A673 (cell line): ENCODE measurements around the gene ERN2. TPM values are rescaled to one million over a fixed set of nuclear protein-coding genes. Genes with fewer than 3 reads are reported as not detected.
A peak's percentile ranks its signal among the peaks of the same experiment; 100 is the strongest.

Source experiments
- BruUV-seq: library from RNA; stranded (reverse); fragments of 400-500 nt; replicated peaks from 2 replicates; lab custom pipeline; 2021; lab: Mats Ljungman, UMichigan
- CTCF ChIA-PET: fragments of 300-600 bp; sonication (Branson Sonifier 250); formaldehyde crosslinking; loops from one replicate; lab custom pipeline; 2022; ENCODE audit warnings: antibody characterized with exemption; lab: Charles Lee
- POLR2A ChIA-PET: fragments of 300-600 bp; sonication (Branson Sonifier 250); formaldehyde crosslinking; loops from one replicate; lab custom pipeline; 2022; ENCODE audit warnings: antibody characterized with exemption; ENCODE audit not compliant: low non-redundant PET; lab: Charles Lee
- DNase-seq: peaks from one replicate; pipeline ENCODE4 v3.0.0-alpha.2; 2015; ENCODE audit warnings: low spot score
- H3K27ac ChIP-seq: fragments of 200-600 bp; sonication (generic); 2 replicates; pipeline ENCODE4 v1.5.1; 2016; ENCODE audit warnings: mixed run types, low read depth, mild to moderate bottlenecking, mixed read lengths, antibody characterized with exemption, low read length; ENCODE audit not compliant: poor library complexity, severe bottlenecking
- H3K27me3 ChIP-seq: fragments of 200-600 bp; sonication (generic); replicated peaks from 2 replicates; pipeline ENCODE4 v1.6.1; 2017; ENCODE audit warnings: mixed run types, low read depth, mild to moderate bottlenecking, mixed read lengths, antibody characterized with exemption, low read length; ENCODE audit not compliant: insufficient read depth, poor library complexity
- H3K36me3 ChIP-seq: fragments of 200-600 bp; sonication (generic); 2 replicates; pipeline ENCODE4 v1.6.1; 2016; ENCODE audit warnings: mixed run types, mild to moderate bottlenecking, mixed read lengths, antibody characterized with exemption, low read length; ENCODE audit not compliant: insufficient read depth, poor library complexity, severe bottlenecking
- H3K4me1 ChIP-seq: fragments of 200-600 bp; sonication (generic); 2 replicates; pipeline ENCODE4 v1.6.1; 2017; ENCODE audit warnings: mixed run types, mild to moderate bottlenecking, mixed read lengths, antibody characterized with exemption, low read length; ENCODE audit not compliant: insufficient read depth, poor library complexity, severe bottlenecking
- H3K4me3 ChIP-seq: fragments of 200-600 bp; sonication (generic); 2 replicates; pipeline ENCODE4 v1.5.1; 2016; ENCODE audit warnings: low read depth, mixed run types, mild to moderate bottlenecking, mixed read lengths, low read length; ENCODE audit not compliant: poor library complexity, severe bottlenecking
- H3K9me3 ChIP-seq: fragments of 200-600 bp; sonication (generic); 2 replicates; pipeline ENCODE4 v1.6.1; 2016; ENCODE audit warnings: mixed run types, low read depth, mild to moderate bottlenecking, mixed read lengths, antibody characterized with exemption, low read length; ENCODE audit not compliant: poor library complexity, severe bottlenecking
- EZH2 ChIP-seq: fragments of 200-600 bp; sonication (generic); IDR thresholded peaks from 2 replicates; pipeline ENCODE4 v1.6.1; 2017; ENCODE audit warnings: borderline replicate concordance, low read depth, mild to moderate bottlenecking, mixed read lengths, antibody characterized with exemption, low read length; ENCODE audit not compliant: poor library complexity, severe bottlenecking
- intact Hi-C: fragments of 100-400 bp; cut with micrococcal nuclease; formaldehyde crosslinking; loops from one replicate; pipeline ENCODE4 v1.10.0; 2022; ENCODE audit not compliant: unreplicated experiment
- total RNA-seq: library from RNA; stranded (reverse); gene quantifications from 2 replicates; pipeline ENCODE4 v1.2.3, GENCODE V29; 2021
- TF ChIP-seq, protein P1 (sequence below): fragments of 300-800, 200-600 bp; sonication (generic); conservative IDR thresholded peaks from 2 replicates; pipeline ENCODE4 v1.5.1; 2017; ENCODE audit warnings: low read depth, mild to moderate bottlenecking, antibody characterized with exemption, low read length, moderate library complexity, mixed read lengths

ERN2 gene
- total RNA-seq, 1 experiment from 2014 or later, result not detected

- H3K36me3 ChIP-seq, result peaks cover 35% of the 10 kb centered on the region
- no TSS peak for BruUV-seq
- ChIA-PET POLR2A (no interaction called here), CTCF (no interaction called here)
- intact Hi-C loops, result loop anchor here (2.0 kb wide), 1 partner anchor 38 kb away; the partner anchor contains the start of gene PLK1
- H3K4me1 ChIP-seq, result peaks cover 14% of the 10 kb centered on the region
- no peak for TF ChIP-seq EZH2
- TF ChIP-seq, protein P1, sequence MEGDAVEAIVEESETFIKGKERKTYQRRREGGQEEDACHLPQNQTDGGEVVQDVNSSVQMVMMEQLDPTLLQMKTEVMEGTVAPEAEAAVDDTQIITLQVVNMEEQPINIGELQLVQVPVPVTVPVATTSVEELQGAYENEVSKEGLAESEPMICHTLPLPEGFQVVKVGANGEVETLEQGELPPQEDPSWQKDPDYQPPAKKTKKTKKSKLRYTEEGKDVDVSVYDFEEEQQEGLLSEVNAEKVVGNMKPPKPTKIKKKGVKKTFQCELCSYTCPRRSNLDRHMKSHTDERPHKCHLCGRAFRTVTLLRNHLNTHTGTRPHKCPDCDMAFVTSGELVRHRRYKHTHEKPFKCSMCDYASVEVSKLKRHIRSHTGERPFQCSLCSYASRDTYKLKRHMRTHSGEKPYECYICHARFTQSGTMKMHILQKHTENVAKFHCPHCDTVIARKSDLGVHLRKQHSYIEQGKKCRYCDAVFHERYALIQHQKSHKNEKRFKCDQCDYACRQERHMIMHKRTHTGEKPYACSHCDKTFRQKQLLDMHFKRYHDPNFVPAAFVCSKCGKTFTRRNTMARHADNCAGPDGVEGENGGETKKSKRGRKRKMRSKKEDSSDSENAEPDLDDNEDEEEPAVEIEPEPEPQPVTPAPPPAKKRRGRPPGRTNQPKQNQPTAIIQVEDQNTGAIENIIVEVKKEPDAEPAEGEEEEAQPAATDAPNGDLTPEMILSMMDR, result no peak
- H3K27ac ChIP-seq, result peak within 1 kb of the TSS; percentile 87
- no peaks in the 10 kb centered on the region for H3K9me3 ChIP-seq
- DNase-seq, result peak; percentile 97
- peak within 1 kb of the TSS; percentile 99 for H3K4me3 ChIP-seq
- no peaks in the 10 kb centered on the region for H3K27me3 ChIP-seq
Observed at GRCh38 chr16:23640931-23641765, 71.9 kb downstream of the ERN2 start, which contains the start of the genes DCTN5 and PALB2. Gene DCTN5, plus strand, starts transcription at chr16:23641466. Its CDS starts 77 bp downstream, at chr16:23641543. Gene PALB2, minus strand, starts transcription at chr16:23641310. Its CDS starts 153 bp downstream, at chr16:23641157.

DNA sequence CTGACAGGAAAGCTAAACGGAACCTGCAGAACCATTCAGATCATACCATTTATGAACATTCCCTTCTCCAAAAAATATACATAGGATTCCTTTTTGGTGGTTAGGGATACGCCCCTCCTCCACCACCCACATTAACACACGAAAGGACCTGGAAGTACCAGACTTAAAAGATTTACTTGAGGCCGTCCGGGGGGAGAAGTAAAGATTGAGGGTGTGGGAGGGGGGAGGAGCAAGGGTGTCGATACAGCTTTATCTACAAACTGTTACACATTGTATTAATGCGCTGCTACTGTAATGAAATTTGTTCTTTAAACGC lies 72.4 kb downstream of the ERN2 start:
- ChIA-PET CTCF (no interaction called here), POLR2A (no interaction called here)
- no TSS peak for BruUV-seq
- intact Hi-C loops, result loop anchor here (2.0 kb wide), 1 partner anchor 38 kb away; the partner anchor contains the start of gene PLK1
- H3K4me1 ChIP-seq, result peaks cover 14% of the 10 kb centered on the region
- TF ChIP-seq EZH2, result no peak
- TF ChIP-seq, protein P1, result no peak
- H3K27me3 ChIP-seq, result no peaks in the 10 kb centered on the region
- peak overlapping the region; percentile 87 for H3K27ac ChIP-seq
- DNase-seq, result peak; percentile 35
- no peaks in the 10 kb centered on the region for H3K9me3 ChIP-seq
- peaks cover 35% of the 10 kb centered on the region for H3K36me3 ChIP-seq
- peak overlapping the region; percentile 99 for H3K4me3 ChIP-seq

Other genes starting within 250 kb of the ERN2 start
- gene GGA2, start 202.7 kb downstream of the ERN2 start, total RNA-seq, result 126 and 142 TPM in 2 replicates
- 32.7 and 38.9 TPM in 2 replicates for gene EARS2, start 155.9 kb downstream of the ERN2 start, total RNA-seq
- gene UBFD1, start 155.5 kb downstream of the ERN2 start, total RNA-seq, result 121 and 124 TPM in 2 replicates
- gene NDUFAB1, start 116.9 kb downstream of the ERN2 start, total RNA-seq, result 178 and 184 TPM in 2 replicates
- 23.9 and 27.2 TPM in 2 replicates for gene PALB2, start 71.9 kb downstream of the ERN2 start, total RNA-seq
- gene DCTN5, start 71.8 kb downstream of the ERN2 start, total RNA-seq, result 83.2 and 95.1 TPM in 2 replicates
- gene PLK1, start 34.3 kb downstream of the ERN2 start, total RNA-seq, result 227 and 234 TPM in 2 replicates
- gene CHP2, start 41.8 kb upstream of the ERN2 start, total RNA-seq, result 0.99 and 1.0 TPM in 2 replicates
- gene PRKCB, start 122.8 kb upstream of the ERN2 start, total RNA-seq, result 158 and 171 TPM in 2 replicates